OCI-LY7 (cell line): ENCODE results near the gene OR13C4. TPM values are rescaled to one million over a fixed set of nuclear protein-coding genes. Genes with fewer than 3 reads are reported as not detected.

Source experiments
- BruUV-seq: library from RNA; stranded (reverse); fragments of 400-500 nt; replicated peaks from 2 replicates; lab custom pipeline; 2021; lab: Mats Ljungman, UMichigan
- CTCF ChIA-PET: fragments of 300-600 bp; sonication (Branson Sonifier 250); formaldehyde crosslinking; loops from one replicate; lab custom pipeline; 2022; ENCODE audit warnings: antibody characterized with exemption; ENCODE audit not compliant: unreplicated experiment; lab: Charles Lee
- POLR2A ChIA-PET: fragments of 300-600 bp; sonication (Branson Sonifier 250); formaldehyde crosslinking; loops from one replicate; lab custom pipeline; 2022; ENCODE audit warnings: antibody characterized with exemption; lab: Charles Lee
- DNase-seq: peaks from one replicate; pipeline ENCODE4 v3.0.0-alpha.2; 2015; ENCODE audit warnings: low spot score
- H2AFZ ChIP-seq: fragments of 200-600 bp; sonication (generic), shearing (Covaris generic); 2 replicates; pipeline ENCODE4 v1.6.1; 2014; ENCODE audit warnings: mild to moderate bottlenecking, antibody characterized with exemption, low read length, moderate library complexity
- H3K27ac ChIP-seq: fragments of 200-600 bp; sonication (generic); 2 replicates; pipeline ENCODE4 v1.5.1; 2014; ENCODE audit warnings: mixed run types, low read depth, mild to moderate bottlenecking, moderate library complexity, low read length, inconsistent platforms; ENCODE audit not compliant: poor library complexity, severe bottlenecking
- H3K36me3 ChIP-seq: fragments of 200-600 bp; sonication (generic); 2 replicates; pipeline ENCODE4 v1.6.1; 2014; ENCODE audit warnings: mild to moderate bottlenecking, antibody characterized with exemption, low read length, moderate library complexity, mixed read lengths; ENCODE audit not compliant: insufficient read depth
- H3K4me1 ChIP-seq: fragments of 200-600 bp; sonication (generic); 2 replicates; pipeline ENCODE4 v1.5.1; 2014; ENCODE audit warnings: mild to moderate bottlenecking, low read length; ENCODE audit not compliant: insufficient read depth, poor library complexity, severe bottlenecking
- H3K4me2 ChIP-seq: fragments of 200-600 bp; sonication (generic); 2 replicates; pipeline ENCODE4 v1.6.1; 2014; ENCODE audit warnings: mild to moderate bottlenecking, low read length
- H3K4me3 ChIP-seq: fragments of 200-600 bp; sonication (generic); 2 replicates; pipeline ENCODE4 v1.5.1; 2014; ENCODE audit warnings: mild to moderate bottlenecking, low read depth, low read length; ENCODE audit not compliant: poor library complexity, severe bottlenecking
- H3K79me2 ChIP-seq: fragments of 200-600 bp; sonication (generic); 2 replicates; pipeline ENCODE4 v1.6.1; 2016; ENCODE audit warnings: low read depth, mild to moderate bottlenecking, low read length, moderate library complexity, mixed read lengths; ENCODE audit not compliant: insufficient read depth
- H3K9me2 ChIP-seq: fragments of 200-600 bp; sonication (generic); 2 replicates; pipeline ENCODE4 v1.6.1; 2016; ENCODE audit warnings: mild to moderate bottlenecking, low read length, mixed read lengths; ENCODE audit not compliant: insufficient read depth
- H3K9me3 ChIP-seq: fragments of 200-600 bp; sonication (generic); 2 replicates; pipeline ENCODE4 v1.6.1; 2014; ENCODE audit warnings: mild to moderate bottlenecking, mixed run types, low read length, mixed read lengths
- H4K20me1 ChIP-seq: fragments of 200-600 bp; sonication (generic); 2 replicates; pipeline ENCODE4 v1.6.1; 2014; ENCODE audit warnings: mild to moderate bottlenecking, antibody characterized with exemption, low read length, moderate library complexity, mixed read lengths; ENCODE audit not compliant: insufficient read depth
- EZH2phosphoT487 ChIP-seq: fragments of 200-600 bp; sonication (generic); IDR thresholded peaks from 2 replicates; pipeline ENCODE4 v1.6.1; 2018; ENCODE audit warnings: low read depth, borderline replicate concordance, mild to moderate bottlenecking, mixed run types, antibody characterized with exemption, low read length, moderate library complexity, mixed read lengths
- intact Hi-C: fragments of 100-400 bp; cut with micrococcal nuclease; formaldehyde crosslinking; loops from one replicate; pipeline ENCODE4 v1.10.0; 2022; ENCODE audit not compliant: unreplicated experiment
- total RNA-seq, 2 experiments: library from RNA; depleted of rRNA in 1 of 2; stranded (reverse); fragments of >200 nt in 1 of 2; shearing (Covaris generic) in 1 of 2; gene quantifications; 2 replicates each; pipeline ENCODE4 v1.2.3, GENCODE V29; 2014 to 2022
- TF ChIP-seq, protein P1 (sequence below): fragments of 200-600 bp; sonication (generic); conservative IDR thresholded peaks from 2 replicates; pipeline ENCODE4 v1.5.1; 2014; ENCODE audit warnings: mild to moderate bottlenecking, antibody characterized with exemption, low read length, moderate library complexity, mixed read lengths

Gene OR13C4
- total RNA-seq, 2 experiments from 2014 or later, result not detected

DNA sequence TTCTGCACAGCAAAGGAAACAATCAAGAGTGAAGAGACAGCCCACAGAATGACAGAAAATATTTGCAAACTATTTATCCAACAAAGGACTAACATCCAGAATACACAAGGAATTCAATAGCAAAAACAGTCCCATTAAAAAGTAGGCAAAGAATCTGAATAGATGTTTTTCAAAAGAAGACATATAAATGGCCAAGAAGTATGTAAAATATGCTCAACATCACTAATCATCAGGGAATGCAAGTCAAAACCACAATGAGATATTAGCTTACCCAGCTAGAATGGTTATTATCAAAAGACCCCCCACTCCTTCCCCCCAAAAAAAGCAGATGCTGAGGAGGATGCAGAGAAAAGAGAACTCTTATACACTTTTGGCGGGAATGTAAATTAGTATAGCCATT lies 28.5 kb upstream of the OR13C4 start:
- Histone ChIP-seq H3K79me2 (no peaks in the 10 kb centered on the region), H3K4me3 (no peak overlapping the region), H3K27ac (no peak overlapping the region), H3K9me2 (no peaks in the 10 kb centered on the region), H3K4me2 (no peak overlapping the region), H3K9me3 (no peaks in the 10 kb centered on the region), H3K36me3 (no peaks in the 10 kb centered on the region), H3K4me1 (no peaks in the 10 kb centered on the region), H2AFZ (no peak overlapping the region), H4K20me1 (no peaks in the 10 kb centered on the region)
- TF ChIP-seq, protein P1, sequence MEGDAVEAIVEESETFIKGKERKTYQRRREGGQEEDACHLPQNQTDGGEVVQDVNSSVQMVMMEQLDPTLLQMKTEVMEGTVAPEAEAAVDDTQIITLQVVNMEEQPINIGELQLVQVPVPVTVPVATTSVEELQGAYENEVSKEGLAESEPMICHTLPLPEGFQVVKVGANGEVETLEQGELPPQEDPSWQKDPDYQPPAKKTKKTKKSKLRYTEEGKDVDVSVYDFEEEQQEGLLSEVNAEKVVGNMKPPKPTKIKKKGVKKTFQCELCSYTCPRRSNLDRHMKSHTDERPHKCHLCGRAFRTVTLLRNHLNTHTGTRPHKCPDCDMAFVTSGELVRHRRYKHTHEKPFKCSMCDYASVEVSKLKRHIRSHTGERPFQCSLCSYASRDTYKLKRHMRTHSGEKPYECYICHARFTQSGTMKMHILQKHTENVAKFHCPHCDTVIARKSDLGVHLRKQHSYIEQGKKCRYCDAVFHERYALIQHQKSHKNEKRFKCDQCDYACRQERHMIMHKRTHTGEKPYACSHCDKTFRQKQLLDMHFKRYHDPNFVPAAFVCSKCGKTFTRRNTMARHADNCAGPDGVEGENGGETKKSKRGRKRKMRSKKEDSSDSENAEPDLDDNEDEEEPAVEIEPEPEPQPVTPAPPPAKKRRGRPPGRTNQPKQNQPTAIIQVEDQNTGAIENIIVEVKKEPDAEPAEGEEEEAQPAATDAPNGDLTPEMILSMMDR, result no peak
- no peak for TF ChIP-seq EZH2phosphoT487
- intact Hi-C loops, result no loop called here
- CTCF ChIA-PET, result no interaction called here
- no peak for DNase-seq
- POLR2A ChIA-PET, result no interaction called here
- BruUV-seq, result no TSS peak

DNA sequence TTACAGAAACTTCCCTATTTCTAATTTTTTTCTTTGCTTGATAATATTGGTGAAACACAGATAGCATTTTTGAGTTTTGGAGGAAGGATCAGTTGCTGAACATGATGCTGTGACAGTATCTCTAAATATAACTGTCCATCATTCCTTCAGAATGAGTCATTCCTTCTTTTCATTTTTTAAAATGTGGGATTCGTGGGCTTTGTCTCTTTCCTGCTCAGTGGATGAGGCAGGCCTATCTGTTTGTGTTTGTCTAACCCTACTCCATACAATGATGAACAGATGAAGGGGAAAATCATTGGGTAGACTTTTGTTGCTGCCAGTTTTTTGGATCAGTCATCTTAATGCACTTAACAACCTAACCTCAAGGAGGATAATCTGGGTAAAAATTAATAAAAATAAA lies 26.3 kb upstream of the OR13C4 start:
- BruUV-seq, result no TSS peak
- ChIA-PET POLR2A (interaction anchor here (0.6 kb wide), 1 partner anchor 78 kb away, joined by 4 read pairs; no protein-coding TSS in a partner anchor), CTCF (no interaction called here)
- no peaks in the 10 kb centered on the region for H3K79me2 ChIP-seq
- DNase-seq, result no peak
- H3K9me2 ChIP-seq, result no peaks in the 10 kb centered on the region
- no peaks in the 10 kb centered on the region for H3K36me3 ChIP-seq
- no peak overlapping the region for H3K4me3 ChIP-seq
- H3K4me1 ChIP-seq, result no peaks in the 10 kb centered on the region
- H3K4me2 ChIP-seq, result no peak overlapping the region
- H3K27ac ChIP-seq, result no peak overlapping the region
- no peaks in the 10 kb centered on the region for H4K20me1 ChIP-seq
- no peak overlapping the region for H2AFZ ChIP-seq
- TF ChIP-seq, protein P1, result no peak
- no peak for TF ChIP-seq EZH2phosphoT487
- H3K9me3 ChIP-seq, result no peaks in the 10 kb centered on the region
- intact Hi-C loops, result no loop called here

DNA sequence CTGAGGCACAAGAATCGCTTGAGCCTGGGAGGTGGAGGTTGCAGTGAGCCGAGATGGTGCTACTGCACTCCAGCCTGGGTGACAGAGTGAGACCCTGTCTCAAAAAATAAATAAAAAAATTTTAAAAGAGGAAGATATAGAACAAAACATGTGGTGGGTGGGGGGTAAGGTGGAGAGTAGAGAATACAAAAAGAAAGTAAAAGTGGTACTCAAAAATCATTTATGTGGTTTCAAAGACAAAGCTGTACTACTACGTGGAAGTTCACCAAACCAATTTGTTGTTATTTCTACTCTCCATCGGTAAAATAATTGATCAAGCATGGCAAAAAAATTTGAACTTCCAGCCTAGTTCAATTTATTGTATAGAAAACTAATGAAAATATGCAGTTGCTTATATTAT lies 17.6 kb upstream of the OR13C4 start:
- ChIA-PET POLR2A (interaction anchor here (0.9 kb wide), 1 partner anchor 19 kb away, joined by 3 read pairs; no protein-coding TSS in a partner anchor), CTCF (no interaction called here)
- BruUV-seq, result no TSS peak
- no peak for TF ChIP-seq EZH2phosphoT487
- TF ChIP-seq, protein P1, result no peak
- Histone ChIP-seq H3K4me1 (no peaks in the 10 kb centered on the region), H4K20me1 (no peaks in the 10 kb centered on the region), H3K9me3 (no peaks in the 10 kb centered on the region), H3K27ac (no peak overlapping the region), H3K9me2 (no peaks in the 10 kb centered on the region), H3K4me2 (no peak overlapping the region), H3K36me3 (no peaks in the 10 kb centered on the region), H3K79me2 (no peaks in the 10 kb centered on the region), H2AFZ (no peak overlapping the region), H3K4me3 (no peak overlapping the region)
- DNase-seq, result no peak
- intact Hi-C loops, result no loop called here
